Heart left ventricle (tissue), 13 donors: Measurements from ENCODE around the gene PNPLA2.
A peak's percentile ranks its signal among the peaks of the same experiment; 100 is the strongest.

Source experiments
- CTCF ChIP-seq, 12 donors: fragments of 200-600 bp; sonication (generic) in 4 of 12; IDR thresholded peaks; one replicate each; pipeline versions ENCODE4 v1.5.0 to v1.8.0; 2018 to 2022; ENCODE audit warnings: antibody characterized with exemption in 12 of 12, mild to moderate bottlenecking in 5 of 12
- POLR2A ChIP-seq, 2 donors: fragments of 450-650 bp; IDR thresholded peaks; one replicate each; pipeline ENCODE4 v1.6.1; 2017; ENCODE audit warnings: antibody characterized with exemption in 2 of 2, mild to moderate bottlenecking in 2 of 2, moderate library complexity in 2 of 2
- donor health status: ischemic (EF 13 %, LVEDD 7.1; RV severe dilation, severe dysfunction).
- donor health status: DM: no; HTN: yes; CAD: no.
- donor health status: DM: no; HTN: no; CAD: no.
- donor health status: ischemic (EF 25% LVEDD 6.9; RV normal size, moderate dysfunction).
- donor health status: ischemic (EF 25% LVEDD 5.7; RV mildly dilated, moderate dysfunction).
- donor health status: ischemic (EF 35%, LVEDD 5.7; RV mildly dilated, moderate dysfunction).
- donor health status: nonischemic (EF 11% LVEDD 7.7; RV severe dilation, severe dysfunction).
- donor health status: DM: yes; HTN: yes; CAD: no.
- donor health status: PGD.
- donor health status: ischemic (EF 29% LVEDD 5.4; RV normal size, mild dysfunction).
- donor health status: nonischemic (EF 23%, LVEDD 6.1; RV moderate dilation, normal function).

DNA sequence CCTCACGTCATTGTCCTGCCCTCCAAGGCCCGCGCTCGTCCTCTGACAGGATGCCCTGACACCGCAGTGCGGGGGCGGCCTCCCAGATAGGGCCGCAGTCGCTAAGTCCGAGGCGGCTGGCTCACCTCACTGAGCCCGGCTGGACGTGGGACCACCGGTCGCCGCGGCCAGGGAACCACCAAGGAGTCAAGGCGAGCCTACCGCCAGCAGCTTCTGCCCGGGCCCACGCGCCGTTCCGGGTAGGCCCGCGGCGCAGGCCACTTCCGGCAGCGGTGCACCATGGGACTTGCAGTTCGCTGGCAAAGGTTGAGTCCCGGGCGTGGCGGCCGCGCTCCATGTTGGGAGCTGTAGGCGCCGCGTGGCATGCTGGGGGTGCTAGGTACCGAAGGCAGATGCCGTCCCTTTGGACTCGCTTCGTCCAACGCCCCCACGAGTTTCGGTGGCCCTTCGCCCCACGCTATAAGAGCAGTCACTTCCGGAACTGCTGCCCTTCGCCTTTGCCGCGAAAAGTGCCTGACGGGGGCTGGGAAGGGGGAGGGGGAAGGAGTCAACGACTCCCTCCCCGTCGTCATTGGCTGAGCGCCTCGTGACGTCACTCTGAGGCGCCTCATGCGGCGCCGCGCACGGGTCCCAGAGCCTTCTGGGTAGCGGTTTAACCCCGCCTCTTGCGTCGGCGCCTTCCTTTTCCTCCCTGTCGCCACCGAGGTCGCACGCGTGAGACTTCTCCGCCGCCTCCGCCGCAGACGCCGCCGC lies 9.3 kb upstream of the PNPLA2 start, which contains the start of gene RPLP2:
- TF ChIP-seq CTCF (IDR thresholded peaks at IDR 0.05) (no peak), POLR2A (IDR thresholded peaks at IDR 0.05) (peak; percentile 60 to 81)
